WTC11 (cell line): ENCODE data around the gene ZNF680. TPM values are rescaled to one million over a fixed set of nuclear protein-coding genes. Genes with fewer than 3 reads are reported as not detected.

Experiments used
- ATAC-seq: fragments of 200-7000 bp; cut with Tn5 transposase; 2 replicates; pipeline ENCODE4 v1.10.0; 2021; ENCODE audit warnings: mild to moderate bottlenecking, moderate library complexity
- CTCF ChIA-PET: fragments of 300-600 bp; sonication (Branson Sonifier 250); formaldehyde crosslinking; loops from one replicate; lab custom pipeline; 2021; ENCODE audit warnings: antibody characterized with exemption; lab: Charles Lee
- POLR2A ChIA-PET: fragments of 350-600 bp; sonication (Branson Sonifier 250); formaldehyde crosslinking; loops from one replicate; lab custom pipeline; 2021; ENCODE audit warnings: antibody characterized with exemption; lab: Charles Lee
- DNase-seq: peaks from one replicate; pipeline ENCODE4 v3.0.0; 2021; ENCODE audit warnings: low spot score
- H3K27ac Mint-ChIP-seq: 2 replicates; pipeline ENCODE4 v1.8.0; 2021; ENCODE audit warnings: mixed read lengths
- H3K27me3 Mint-ChIP-seq: 2 replicates; pipeline ENCODE4 v1.8.0; 2021; ENCODE audit warnings: low read depth, mild to moderate bottlenecking, moderate library complexity, mixed read lengths
- H3K36me3 Mint-ChIP-seq: 2 replicates; pipeline ENCODE4 v1.8.0; 2021; ENCODE audit warnings: mixed read lengths
- H3K4me1 Mint-ChIP-seq: 2 replicates; pipeline ENCODE4 v1.8.0; 2022; ENCODE audit warnings: mixed read lengths
- H3K4me3 Mint-ChIP-seq: 2 replicates; pipeline ENCODE4 v1.8.0; 2021; ENCODE audit warnings: mild to moderate bottlenecking, moderate library complexity, mixed read lengths
- H3K9me3 Mint-ChIP-seq: 2 replicates; pipeline ENCODE4 v1.8.0; 2021; ENCODE audit warnings: mixed read lengths
- ELF4 ChIP-seq: sonication (generic); formaldehyde crosslinking; IDR thresholded peaks from 2 replicates; pipeline ENCODE4 v1.8.1; 2022; ENCODE audit warnings: low read depth, mild to moderate bottlenecking, moderate library complexity, missing genetic modification reagents
- EMX1 ChIP-seq: fragments of 250-450 bp; sonication (Bioruptor Pico); IDR thresholded peaks from 2 replicates; pipeline ENCODE4 v1.8.0; 2021; ENCODE audit warnings: mild to moderate bottlenecking
- ESRRA ChIP-seq: sonication (generic); formaldehyde crosslinking; IDR thresholded peaks from 2 replicates; pipeline ENCODE4 v1.8.1; 2022; ENCODE audit warnings: mild to moderate bottlenecking, missing genetic modification reagents, borderline replicate concordance
- ETV6 ChIP-seq: sonication (generic); formaldehyde crosslinking; IDR thresholded peaks from 2 replicates; pipeline ENCODE4 v1.8.1; 2022; ENCODE audit warnings: mild to moderate bottlenecking, missing genetic modification reagents
- FOXJ3 ChIP-seq: sonication (generic); formaldehyde crosslinking; IDR thresholded peaks from 2 replicates; pipeline ENCODE4 v1.9.0; 2021; ENCODE audit warnings: missing genetic modification reagents, mild to moderate bottlenecking, borderline replicate concordance
- JUN ChIP-seq: sonication (generic); formaldehyde crosslinking; IDR thresholded peaks from 2 replicates; pipeline ENCODE4 v1.8.0; 2023; ENCODE audit warnings: mild to moderate bottlenecking, missing genetic modification reagents
- MXD4 ChIP-seq: fragments of 250-450 bp; sonication (Bioruptor Pico); IDR thresholded peaks from 2 replicates; pipeline ENCODE4 v1.8.0; 2021; ENCODE audit warnings: mild to moderate bottlenecking, moderate library complexity, borderline replicate concordance
- MYBL2 ChIP-seq: sonication (generic); formaldehyde crosslinking; IDR thresholded peaks from 2 replicates; pipeline ENCODE4 v1.8.1; 2023; ENCODE audit warnings: mild to moderate bottlenecking, moderate library complexity, missing genetic modification reagents
- NFATC4 ChIP-seq: fragments of 250-450 bp; sonication (Bioruptor Pico); IDR thresholded peaks from 2 replicates; pipeline ENCODE4 v1.9.0; 2021; ENCODE audit warnings: mild to moderate bottlenecking
- NFE2L1 ChIP-seq: sonication (generic); formaldehyde crosslinking; IDR thresholded peaks from 2 replicates; pipeline ENCODE4 v1.8.1; 2023; ENCODE audit warnings: missing genetic modification reagents
- NR1H2 ChIP-seq: sonication (generic); formaldehyde crosslinking; IDR thresholded peaks from 2 replicates; pipeline ENCODE4 v1.9.0; 2021; ENCODE audit warnings: mild to moderate bottlenecking, moderate library complexity, missing genetic modification reagents
- NR3C1 ChIP-seq: sonication (generic); formaldehyde crosslinking; conservative IDR thresholded peaks from 2 replicates; pipeline ENCODE4 v1.8.1; 2023; ENCODE audit warnings: low read depth, mild to moderate bottlenecking, missing genetic modification reagents
- RORB ChIP-seq: fragments of 250-450 bp; sonication (Bioruptor Pico); IDR thresholded peaks from 2 replicates; pipeline ENCODE4 v1.9.0; 2021; ENCODE audit warnings: mild to moderate bottlenecking
- ZNF121 ChIP-seq: sonication (generic); formaldehyde crosslinking; IDR thresholded peaks from 2 replicates; pipeline ENCODE4 v1.8.0; 2023; ENCODE audit warnings: missing genetic modification reagents
- ZNF138 ChIP-seq: sonication (generic); formaldehyde crosslinking; conservative IDR thresholded peaks from 2 replicates; pipeline ENCODE4 v1.8.1; 2022; ENCODE audit warnings: mild to moderate bottlenecking, moderate library complexity, missing genetic modification reagents
- ZNF232 ChIP-seq: sonication (generic); formaldehyde crosslinking; IDR thresholded peaks from 2 replicates; pipeline ENCODE4 v1.8.0; 2022; ENCODE audit warnings: mild to moderate bottlenecking, missing genetic modification reagents
- total RNA-seq: library from RNA; stranded (reverse); gene quantifications from 3 replicates; pipeline ENCODE4 v1.2.3, GENCODE V29; 2021
- TF ChIP-seq, protein P1 (sequence below): fragments of 200-600 bp; IDR thresholded peaks from 2 replicates; pipeline ENCODE4 v1.8.0; 2022; ENCODE audit warnings: antibody characterized with exemption
- TF ChIP-seq, protein P2 (sequence below): fragments of 250-450 bp; sonication (Bioruptor Pico); conservative IDR thresholded peaks from 2 replicates; pipeline ENCODE4 v1.9.0; 2021; ENCODE audit warnings: mild to moderate bottlenecking
- TF ChIP-seq, protein P3 (sequence below): sonication (generic); formaldehyde crosslinking; IDR thresholded peaks from 2 replicates; pipeline ENCODE4 v1.8.1; 2022; ENCODE audit warnings: mild to moderate bottlenecking, moderate library complexity, missing genetic modification reagents
- TF ChIP-seq, protein P4 (sequence below): sonication (generic); formaldehyde crosslinking; IDR thresholded peaks from 2 replicates; pipeline ENCODE4 v1.8.0; 2022; ENCODE audit warnings: mild to moderate bottlenecking, missing genetic modification reagents
- TF ChIP-seq, protein P5 (sequence below): sonication (generic); formaldehyde crosslinking; IDR thresholded peaks from 2 replicates; pipeline ENCODE4 v1.8.1; 2023; ENCODE audit warnings: mild to moderate bottlenecking, missing genetic modification reagents
- TF ChIP-seq, protein P6 (sequence below): fragments of 250-450 bp; sonication (Bioruptor Pico); IDR thresholded peaks from 2 replicates; pipeline ENCODE4 v1.8.0; 2021; ENCODE audit warnings: mild to moderate bottlenecking
- TF ChIP-seq, protein P7 (sequence below): sonication (generic); formaldehyde crosslinking; IDR thresholded peaks from 2 replicates; pipeline ENCODE4 v1.8.1; 2023; ENCODE audit warnings: mild to moderate bottlenecking, moderate library complexity, missing genetic modification reagents
- TF ChIP-seq, protein P8 (sequence below): sonication (generic); formaldehyde crosslinking; IDR thresholded peaks from 2 replicates; pipeline ENCODE4 v1.8.1; 2022; ENCODE audit warnings: mild to moderate bottlenecking, missing genetic modification reagents, moderate library complexity, borderline replicate concordance
- TF ChIP-seq, protein P9 (sequence below): fragments of 250-450 bp; sonication (Bioruptor Pico); IDR thresholded peaks from 2 replicates; pipeline ENCODE4 v1.9.0; 2021; ENCODE audit warnings: mild to moderate bottlenecking

The ZNF680 gene
- total RNA-seq, 1 experiment from 2014 or later: 13.9 TPM

DNA sequence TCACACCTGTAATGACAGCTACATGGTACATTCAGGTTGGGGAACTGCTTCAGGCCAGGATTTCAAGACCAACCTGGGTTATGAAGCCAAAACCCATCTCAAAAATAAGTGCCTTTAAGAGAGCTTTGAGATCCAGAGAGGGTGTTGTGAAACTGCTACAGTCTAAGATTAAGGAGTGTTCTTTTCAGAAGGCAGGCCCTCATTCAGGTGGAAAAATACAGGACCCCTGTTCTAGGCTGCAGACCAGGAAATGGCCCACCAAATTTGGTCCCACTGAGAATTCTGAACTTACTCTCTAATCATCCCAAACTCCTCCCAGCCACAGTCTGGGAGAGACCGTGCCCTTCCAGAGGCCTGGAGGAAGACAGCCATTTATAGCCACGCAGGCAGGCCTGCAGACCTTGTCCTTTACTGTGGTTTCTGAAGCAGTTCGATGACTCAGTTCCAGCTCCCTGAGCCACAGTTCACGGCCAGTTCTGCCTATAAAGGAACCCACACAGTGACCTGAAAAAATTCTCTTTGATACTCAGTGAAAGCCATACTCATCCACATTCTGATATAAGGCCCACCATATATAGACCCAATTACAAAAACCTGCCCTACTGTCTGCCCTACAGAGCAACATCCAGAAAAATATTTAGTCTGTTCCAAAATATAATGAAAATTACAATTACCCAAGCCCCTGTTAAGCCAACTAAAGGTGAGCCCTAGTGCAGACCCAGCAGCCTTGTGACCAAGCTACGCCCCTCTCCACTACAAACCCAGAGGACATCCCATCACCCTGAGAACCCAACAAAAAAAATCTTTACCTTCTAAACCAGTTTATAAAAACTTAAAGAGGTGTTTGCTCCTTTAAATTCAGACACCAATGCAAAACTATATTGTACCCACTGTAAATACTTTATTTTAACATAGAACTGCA is 21.2 kb downstream of the ZNF680 start (continued):
- TF ChIP-seq, protein P1, sequence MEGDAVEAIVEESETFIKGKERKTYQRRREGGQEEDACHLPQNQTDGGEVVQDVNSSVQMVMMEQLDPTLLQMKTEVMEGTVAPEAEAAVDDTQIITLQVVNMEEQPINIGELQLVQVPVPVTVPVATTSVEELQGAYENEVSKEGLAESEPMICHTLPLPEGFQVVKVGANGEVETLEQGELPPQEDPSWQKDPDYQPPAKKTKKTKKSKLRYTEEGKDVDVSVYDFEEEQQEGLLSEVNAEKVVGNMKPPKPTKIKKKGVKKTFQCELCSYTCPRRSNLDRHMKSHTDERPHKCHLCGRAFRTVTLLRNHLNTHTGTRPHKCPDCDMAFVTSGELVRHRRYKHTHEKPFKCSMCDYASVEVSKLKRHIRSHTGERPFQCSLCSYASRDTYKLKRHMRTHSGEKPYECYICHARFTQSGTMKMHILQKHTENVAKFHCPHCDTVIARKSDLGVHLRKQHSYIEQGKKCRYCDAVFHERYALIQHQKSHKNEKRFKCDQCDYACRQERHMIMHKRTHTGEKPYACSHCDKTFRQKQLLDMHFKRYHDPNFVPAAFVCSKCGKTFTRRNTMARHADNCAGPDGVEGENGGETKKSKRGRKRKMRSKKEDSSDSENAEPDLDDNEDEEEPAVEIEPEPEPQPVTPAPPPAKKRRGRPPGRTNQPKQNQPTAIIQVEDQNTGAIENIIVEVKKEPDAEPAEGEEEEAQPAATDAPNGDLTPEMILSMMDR: no peak
- TF ChIP-seq NR1H2 (CRISPR knock-in tag) (no peak), FOXJ3 (CRISPR knock-in tag) (no peak), ELF4 (CRISPR knock-in tag) (no peak), NFE2L1 (CRISPR knock-in tag) (no peak), ZNF232 (CRISPR knock-in tag) (no peak), NR3C1 (CRISPR knock-in tag) (no peak), ETV6 (CRISPR knock-in tag) (no peak), MXD4 (CRISPR knock-in tag) (no peak), EMX1 (CRISPR knock-in tag) (no peak)
- TF ChIP-seq, protein P2, sequence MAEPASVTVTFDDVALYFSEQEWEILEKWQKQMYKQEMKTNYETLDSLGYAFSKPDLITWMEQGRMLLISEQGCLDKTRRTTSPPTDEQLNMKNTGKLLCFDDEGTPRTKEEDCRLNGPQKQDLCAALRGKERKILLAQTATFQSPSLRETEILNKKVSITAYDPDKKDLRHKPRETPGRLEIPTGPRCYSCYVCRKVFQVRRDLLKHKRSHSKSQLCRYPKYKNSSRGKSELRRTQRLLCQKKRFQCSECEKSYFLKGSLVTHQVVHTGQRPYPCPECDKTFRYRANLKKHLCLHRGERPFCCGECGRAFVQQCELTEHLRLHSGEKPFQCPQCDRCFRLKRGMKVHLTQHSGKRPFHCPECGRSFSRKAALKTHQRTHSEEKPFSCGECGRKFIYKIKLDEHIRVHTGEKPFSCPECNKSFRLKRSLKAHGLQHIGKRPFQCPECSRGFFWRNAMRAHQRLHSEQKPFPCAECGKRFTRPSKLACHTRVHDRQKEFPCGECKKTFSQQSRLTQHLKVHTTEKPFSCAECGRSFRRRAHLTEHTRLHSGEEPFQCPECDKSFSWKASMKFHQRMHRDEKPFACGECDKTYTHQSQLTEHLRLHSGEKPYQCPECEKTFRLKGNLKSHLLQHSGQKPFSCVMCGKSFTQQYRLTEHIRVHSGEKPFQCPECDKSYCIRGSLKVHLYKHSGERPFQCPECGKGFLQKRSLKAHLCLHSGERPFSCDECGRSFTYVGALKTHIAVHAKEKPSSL: no peak
- TF ChIP-seq, protein P3, sequence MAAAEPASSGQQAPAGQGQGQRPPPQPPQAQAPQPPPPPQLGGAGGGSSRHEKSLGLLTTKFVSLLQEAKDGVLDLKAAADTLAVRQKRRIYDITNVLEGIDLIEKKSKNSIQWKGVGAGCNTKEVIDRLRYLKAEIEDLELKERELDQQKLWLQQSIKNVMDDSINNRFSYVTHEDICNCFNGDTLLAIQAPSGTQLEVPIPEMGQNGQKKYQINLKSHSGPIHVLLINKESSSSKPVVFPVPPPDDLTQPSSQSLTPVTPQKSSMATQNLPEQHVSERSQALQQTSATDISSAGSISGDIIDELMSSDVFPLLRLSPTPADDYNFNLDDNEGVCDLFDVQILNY (CRISPR knock-in tag): no peak

DNA sequence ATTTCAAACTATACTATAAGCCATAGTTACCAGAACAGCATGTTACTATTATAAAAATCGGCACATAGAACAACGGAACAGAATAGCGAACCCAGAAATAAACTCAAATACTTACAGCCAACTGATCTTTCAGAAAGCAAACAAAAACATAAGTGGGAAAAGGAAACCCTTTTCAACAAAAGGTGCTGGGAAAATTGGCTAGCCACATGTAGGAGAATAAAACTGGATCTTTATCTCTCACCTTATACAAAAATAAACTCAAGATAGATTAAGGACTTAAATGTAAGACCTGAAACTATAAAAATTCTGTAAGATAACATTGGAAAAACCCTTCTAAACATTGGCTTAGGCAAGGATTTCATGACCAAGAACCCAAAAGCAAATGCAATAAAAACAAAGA is 29.1 kb downstream of the ZNF680 start:
- Mint-ChIP-seq H3K4me1 (peaks cover 7% of the 10 kb centered on the region), H3K27me3 (peaks cover 5% of the 10 kb centered on the region; the same call in 1 of the 2 replicates), H3K36me3 (peaks cover 84% of the 10 kb centered on the region), H3K4me3 (no peak overlapping the region), H3K9me3 (peaks cover 73% of the 10 kb centered on the region), H3K27ac (no peak overlapping the region)
- ChIA-PET POLR2A (no interaction called here), CTCF (no interaction called here)
- DNase-seq: no peak
- ATAC-seq: no peak
- TF ChIP-seq, protein P4, sequence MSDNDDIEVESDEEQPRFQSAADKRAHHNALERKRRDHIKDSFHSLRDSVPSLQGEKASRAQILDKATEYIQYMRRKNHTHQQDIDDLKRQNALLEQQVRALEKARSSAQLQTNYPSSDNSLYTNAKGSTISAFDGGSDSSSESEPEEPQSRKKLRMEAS: no peak
- TF ChIP-seq, protein P5, sequence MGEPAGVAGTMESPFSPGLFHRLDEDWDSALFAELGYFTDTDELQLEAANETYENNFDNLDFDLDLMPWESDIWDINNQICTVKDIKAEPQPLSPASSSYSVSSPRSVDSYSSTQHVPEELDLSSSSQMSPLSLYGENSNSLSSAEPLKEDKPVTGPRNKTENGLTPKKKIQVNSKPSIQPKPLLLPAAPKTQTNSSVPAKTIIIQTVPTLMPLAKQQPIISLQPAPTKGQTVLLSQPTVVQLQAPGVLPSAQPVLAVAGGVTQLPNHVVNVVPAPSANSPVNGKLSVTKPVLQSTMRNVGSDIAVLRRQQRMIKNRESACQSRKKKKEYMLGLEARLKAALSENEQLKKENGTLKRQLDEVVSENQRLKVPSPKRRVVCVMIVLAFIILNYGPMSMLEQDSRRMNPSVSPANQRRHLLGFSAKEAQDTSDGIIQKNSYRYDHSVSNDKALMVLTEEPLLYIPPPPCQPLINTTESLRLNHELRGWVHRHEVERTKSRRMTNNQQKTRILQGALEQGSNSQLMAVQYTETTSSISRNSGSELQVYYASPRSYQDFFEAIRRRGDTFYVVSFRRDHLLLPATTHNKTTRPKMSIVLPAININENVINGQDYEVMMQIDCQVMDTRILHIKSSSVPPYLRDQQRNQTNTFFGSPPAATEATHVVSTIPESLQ (CRISPR knock-in tag): no peak
- TF ChIP-seq, protein P6, sequence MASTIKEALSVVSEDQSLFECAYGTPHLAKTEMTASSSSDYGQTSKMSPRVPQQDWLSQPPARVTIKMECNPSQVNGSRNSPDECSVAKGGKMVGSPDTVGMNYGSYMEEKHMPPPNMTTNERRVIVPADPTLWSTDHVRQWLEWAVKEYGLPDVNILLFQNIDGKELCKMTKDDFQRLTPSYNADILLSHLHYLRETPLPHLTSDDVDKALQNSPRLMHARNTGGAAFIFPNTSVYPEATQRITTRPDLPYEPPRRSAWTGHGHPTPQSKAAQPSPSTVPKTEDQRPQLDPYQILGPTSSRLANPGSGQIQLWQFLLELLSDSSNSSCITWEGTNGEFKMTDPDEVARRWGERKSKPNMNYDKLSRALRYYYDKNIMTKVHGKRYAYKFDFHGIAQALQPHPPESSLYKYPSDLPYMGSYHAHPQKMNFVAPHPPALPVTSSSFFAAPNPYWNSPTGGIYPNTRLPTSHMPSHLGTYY (CRISPR knock-in tag): no peak
- TF ChIP-seq, protein P7, sequence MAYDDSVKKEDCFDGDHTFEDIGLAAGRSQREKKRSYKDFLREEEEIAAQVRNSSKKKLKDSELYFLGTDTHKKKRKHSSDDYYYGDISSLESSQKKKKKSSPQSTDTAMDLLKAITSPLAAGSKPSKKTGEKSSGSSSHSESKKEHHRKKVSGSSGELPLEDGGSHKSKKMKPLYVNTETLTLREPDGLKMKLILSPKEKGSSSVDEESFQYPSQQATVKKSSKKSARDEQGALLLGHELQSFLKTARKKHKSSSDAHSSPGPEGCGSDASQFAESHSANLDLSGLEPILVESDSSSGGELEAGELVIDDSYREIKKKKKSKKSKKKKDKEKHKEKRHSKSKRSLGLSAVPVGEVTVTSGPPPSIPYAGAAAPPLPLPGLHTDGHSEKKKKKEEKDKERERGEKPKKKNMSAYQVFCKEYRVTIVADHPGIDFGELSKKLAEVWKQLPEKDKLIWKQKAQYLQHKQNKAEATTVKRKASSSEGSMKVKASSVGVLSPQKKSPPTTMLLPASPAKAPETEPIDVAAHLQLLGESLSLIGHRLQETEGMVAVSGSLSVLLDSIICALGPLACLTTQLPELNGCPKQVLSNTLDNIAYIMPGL (CRISPR knock-in tag): no peak
- TF ChIP-seq ESRRA (CRISPR knock-in tag) (no peak), ZNF121 (CRISPR knock-in tag) (no peak), JUN (CRISPR knock-in tag) (no peak), ZNF138 (no peak), MYBL2 (CRISPR knock-in tag) (no peak), RORB (CRISPR knock-in tag) (no peak), NFATC4 (CRISPR knock-in tag) (no peak)
- TF ChIP-seq, protein P8, sequence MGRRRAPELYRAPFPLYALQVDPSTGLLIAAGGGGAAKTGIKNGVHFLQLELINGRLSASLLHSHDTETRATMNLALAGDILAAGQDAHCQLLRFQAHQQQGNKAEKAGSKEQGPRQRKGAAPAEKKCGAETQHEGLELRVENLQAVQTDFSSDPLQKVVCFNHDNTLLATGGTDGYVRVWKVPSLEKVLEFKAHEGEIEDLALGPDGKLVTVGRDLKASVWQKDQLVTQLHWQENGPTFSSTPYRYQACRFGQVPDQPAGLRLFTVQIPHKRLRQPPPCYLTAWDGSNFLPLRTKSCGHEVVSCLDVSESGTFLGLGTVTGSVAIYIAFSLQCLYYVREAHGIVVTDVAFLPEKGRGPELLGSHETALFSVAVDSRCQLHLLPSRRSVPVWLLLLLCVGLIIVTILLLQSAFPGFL: no peak
- TF ChIP-seq, protein P9, sequence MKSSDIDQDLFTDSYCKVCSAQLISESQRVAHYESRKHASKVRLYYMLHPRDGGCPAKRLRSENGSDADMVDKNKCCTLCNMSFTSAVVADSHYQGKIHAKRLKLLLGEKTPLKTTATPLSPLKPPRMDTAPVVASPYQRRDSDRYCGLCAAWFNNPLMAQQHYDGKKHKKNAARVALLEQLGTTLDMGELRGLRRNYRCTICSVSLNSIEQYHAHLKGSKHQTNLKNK (CRISPR knock-in tag): no peak
